GM18502 (cell line): ENCODE data around the gene CRISPLD2.
"Not testable (repeated sequence)": the region's sequence is repeated elsewhere in the genome, so short reads cannot be mapped to it uniquely, and the experiment has no call there.

ENCODE experiments used
- ATAC-seq: cut with Tn5 transposase; IDR thresholded peaks from one replicate; pipeline ENCODE4 v1.9.1; 2021; ENCODE audit warnings: mild to moderate bottlenecking; ENCODE audit not compliant: unreplicated experiment, poor library complexity

The CRISPLD2 gene

DNA sequence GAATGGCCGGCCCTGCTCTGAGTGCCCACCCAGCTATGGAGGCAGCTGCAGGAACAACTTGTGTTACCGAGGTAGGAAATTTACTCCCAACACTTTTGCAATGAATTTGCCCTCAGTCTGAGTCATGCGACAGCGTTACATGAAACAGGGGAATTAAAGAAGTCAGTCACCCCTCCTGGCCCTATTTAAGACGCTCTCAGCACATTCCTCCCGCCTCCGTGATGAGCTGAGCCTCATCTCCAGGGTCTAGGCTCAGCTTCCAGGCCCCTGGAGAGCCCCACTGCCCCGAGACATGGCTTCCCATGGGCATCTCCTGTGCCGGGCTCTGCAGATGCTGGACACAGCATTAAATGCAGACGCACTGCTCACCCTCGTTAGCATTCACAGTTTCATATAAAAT is 35.0 kb downstream of the CRISPLD2 start:
- no peak for ATAC-seq

- ATAC-seq: not testable (repeated sequence)
These were observed 35.8 kb downstream of the CRISPLD2 start for GRCh38 chr16:84855435-84856202.

- ATAC-seq: not testable (repeated sequence)
These were observed 36.4 kb downstream of the CRISPLD2 start for GRCh38 chr16:84856203-84856581.

DNA sequence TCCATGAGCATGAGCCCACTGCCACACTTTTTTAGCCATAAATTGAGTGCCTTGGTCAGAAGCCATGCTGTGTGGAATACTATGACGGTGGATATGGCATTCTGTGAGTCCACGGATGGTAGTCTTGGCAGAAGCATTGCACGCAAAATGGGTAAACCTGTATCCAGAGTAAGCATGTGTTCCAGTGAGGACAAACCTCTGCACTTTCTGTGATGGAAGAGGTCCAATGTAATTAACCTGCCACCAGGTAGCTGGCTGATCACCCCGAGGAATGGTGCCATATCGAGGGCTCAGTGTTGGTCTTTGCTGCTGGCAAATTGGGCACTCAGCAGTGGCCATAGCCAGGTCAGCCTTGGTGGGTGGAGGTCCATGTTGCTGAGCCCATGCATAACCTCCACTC is 37.0 kb downstream of the CRISPLD2 start:
- ATAC-seq: not testable (repeated sequence)

GRCh38 chr16:84859681-84860080 is 39.9 kb downstream of the CRISPLD2 start:
- ATAC-seq: no peak

GRCh38 chr16:84860383-84860782 is 40.6 kb downstream of the CRISPLD2 start:
- no peak for ATAC-seq

GRCh38 chr16:84861671-84862070 is 41.9 kb downstream of the CRISPLD2 start:
- no peak for ATAC-seq

GRCh38 chr16:84862804-84863480 is 43.2 kb downstream of the CRISPLD2 start:
- no peak for ATAC-seq

DNA sequence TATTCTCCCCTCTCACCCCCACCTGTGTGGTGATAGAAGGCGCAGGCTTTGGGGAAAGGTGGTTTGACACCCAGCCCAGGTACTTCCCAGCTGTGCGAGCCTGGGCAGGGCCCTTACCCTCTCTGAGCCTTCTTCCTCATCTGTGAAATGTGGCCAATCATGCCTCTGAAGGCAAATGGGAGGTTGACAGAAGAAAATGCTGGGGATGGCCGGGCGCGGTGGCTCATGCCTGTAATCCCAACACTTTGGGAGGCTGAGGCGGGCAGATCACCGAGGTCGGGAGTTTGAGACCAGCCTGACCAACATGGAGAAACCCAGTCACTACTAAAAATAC is 43.7 kb downstream of the CRISPLD2 start:
- no peak for ATAC-seq

- ATAC-seq: no peak
These were observed 44.7 kb downstream of the CRISPLD2 start for GRCh38 chr16:84864326-84864955.

DNA sequence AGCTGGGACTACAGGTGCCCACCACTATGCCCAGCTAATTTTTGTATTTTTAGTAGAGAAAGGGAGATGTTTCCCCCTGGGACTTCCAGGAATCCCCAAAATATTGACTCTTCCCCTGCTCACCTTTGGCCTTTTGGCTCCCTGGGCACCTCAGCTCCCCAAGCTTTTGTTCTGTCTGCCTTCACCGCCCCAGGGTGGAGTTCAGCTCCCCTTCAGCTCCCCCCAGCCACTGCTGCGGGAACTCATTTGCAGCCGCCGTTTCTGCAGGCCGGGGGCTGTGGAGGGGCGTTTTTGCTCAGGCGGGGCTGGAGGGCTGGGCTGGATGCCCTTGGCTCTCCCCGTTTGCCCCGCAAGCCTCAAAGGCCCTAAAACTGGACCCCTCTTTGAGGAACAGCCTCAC is 47.9 kb downstream of the CRISPLD2 start:
- no peak for ATAC-seq

DNA sequence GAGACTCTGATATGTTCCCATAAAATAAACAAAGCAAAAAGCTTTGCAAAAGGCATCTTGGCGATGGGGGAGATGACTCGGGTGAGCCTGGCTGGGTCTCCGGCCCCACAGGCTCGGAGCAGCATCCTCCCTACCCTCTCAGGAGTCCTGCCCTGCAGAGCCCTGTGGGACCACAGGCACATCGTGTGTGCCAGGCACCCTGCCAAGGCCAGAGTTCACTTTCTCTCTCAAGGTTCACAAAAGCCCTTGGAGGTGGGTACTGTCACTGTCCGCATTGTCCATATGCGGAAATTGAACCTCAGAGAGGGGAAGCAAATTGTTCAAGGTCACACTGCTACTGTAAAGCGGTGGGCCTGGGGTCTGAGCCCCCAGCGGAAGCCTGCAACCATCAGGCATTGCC is 48.5 kb downstream of the CRISPLD2 start:
- no peak for ATAC-seq

DNA sequence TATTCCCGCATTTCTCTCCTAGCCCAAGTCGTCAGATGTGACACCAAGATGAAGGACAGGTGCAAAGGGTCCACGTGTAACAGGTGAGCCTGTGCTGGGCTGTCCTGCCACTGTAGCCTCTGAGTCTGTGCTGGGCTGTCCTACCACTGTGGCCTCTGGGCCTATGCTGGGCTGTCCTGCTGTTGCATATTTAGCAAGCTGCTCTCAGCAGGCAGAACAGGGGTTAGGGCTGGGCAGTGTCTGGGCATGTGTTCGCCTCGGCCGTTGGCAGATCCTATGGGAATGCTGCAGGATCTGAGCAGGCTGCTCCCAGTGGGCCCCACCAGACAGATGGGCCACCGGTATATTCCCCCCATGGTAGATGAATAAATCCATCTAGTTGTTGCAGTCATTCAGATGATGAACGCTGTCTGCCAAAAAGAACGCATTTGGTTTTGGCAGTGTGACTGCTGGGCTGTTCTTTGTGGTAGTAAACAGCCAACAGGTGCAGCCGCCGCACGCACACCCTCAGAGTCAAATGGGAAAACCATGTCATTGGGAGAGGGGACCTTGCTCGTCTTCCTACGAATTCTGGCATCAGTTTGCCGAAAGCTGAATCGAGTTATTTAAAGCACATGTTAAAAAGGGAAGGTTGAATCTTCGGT is 49.2 kb downstream of the CRISPLD2 start:
- ATAC-seq: no peak

- ATAC-seq: no peak
These were observed 49.7 kb downstream of the CRISPLD2 start for GRCh38 chr16:84869473-84869845.

DNA sequence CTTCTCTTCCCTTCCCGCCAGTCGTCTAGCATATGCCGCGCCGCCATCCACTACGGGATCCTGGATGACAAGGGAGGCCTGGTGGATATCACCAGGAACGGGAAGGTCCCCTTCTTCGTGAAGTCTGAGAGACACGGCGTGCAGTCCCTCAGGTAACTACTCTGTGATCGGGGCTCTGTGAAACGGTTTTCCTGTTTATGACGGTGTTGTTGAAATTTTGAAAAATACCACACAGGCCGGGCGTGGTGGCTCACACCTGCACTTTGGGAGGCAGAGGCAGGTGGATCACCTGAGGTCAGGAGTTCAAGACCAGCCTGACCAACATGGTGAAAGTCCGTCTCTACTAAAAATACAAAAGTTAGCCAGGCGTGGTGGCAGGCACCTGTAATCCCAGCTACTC is 53.2 kb downstream of the CRISPLD2 start:
- not testable (repeated sequence) for ATAC-seq

DNA sequence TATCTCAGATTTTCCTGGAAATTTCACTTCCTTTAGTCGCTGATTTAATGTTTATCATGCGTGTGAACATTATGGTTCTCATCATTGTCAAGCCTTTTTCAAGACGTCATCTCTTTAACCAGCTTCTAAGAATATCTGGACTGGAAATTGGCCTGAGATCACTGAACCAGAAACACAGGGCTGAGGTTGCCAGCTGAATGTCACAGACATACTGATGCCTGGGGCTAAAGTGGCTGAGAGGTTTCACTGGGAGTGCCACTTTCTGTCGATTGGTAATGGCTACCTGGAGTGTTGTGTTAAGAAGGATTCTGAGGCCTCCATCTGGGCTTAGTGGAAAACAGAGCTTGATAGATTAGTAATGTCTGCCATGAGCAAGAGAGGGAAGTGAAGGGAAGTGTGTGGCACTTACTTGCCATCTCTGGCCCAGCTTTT is 54.2 kb downstream of the CRISPLD2 start:
- ATAC-seq: no peak

- ATAC-seq: no peak
These were observed 54.8 kb downstream of the CRISPLD2 start for GRCh38 chr16:84874553-84874952.

DNA sequence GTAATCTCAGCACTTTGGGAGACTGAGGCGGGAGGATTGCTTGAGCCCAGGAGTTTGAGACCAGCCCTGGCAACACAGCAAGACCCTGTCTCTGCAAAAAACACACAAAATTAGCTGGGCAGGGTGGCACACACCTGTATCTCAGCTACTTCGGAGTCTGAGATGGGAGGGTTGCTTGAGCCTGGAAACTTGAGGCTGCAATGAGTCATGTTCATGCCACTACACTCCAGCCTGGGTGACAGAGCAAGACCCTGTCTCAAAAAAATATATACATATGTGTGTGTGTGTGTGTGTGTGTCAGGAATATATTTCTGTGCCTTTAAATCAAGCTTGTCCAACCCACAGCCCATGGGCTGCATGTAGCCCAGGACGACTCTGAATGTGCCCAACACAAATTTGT is 55.2 kb downstream of the CRISPLD2 start:
- no peak for ATAC-seq

DNA sequence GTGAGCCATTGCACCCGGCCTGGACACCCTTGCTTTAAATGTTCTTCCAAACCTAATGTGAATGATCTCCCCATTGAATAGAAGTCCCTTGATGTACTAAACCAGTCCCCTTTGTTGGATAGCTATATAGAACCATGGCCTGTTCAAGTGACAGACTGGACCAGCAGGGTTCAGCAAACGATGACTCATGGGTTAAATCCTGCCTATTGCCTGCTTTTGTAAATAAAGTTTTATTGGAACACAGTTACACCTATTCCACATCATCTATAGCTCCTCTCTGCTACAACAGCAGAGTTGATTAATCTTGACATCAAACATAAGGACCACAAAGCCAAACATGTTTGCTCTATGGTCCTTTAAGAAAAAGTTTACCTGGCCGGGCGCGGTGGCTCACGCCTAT is 56.1 kb downstream of the CRISPLD2 start:
- ATAC-seq: no peak

DNA sequence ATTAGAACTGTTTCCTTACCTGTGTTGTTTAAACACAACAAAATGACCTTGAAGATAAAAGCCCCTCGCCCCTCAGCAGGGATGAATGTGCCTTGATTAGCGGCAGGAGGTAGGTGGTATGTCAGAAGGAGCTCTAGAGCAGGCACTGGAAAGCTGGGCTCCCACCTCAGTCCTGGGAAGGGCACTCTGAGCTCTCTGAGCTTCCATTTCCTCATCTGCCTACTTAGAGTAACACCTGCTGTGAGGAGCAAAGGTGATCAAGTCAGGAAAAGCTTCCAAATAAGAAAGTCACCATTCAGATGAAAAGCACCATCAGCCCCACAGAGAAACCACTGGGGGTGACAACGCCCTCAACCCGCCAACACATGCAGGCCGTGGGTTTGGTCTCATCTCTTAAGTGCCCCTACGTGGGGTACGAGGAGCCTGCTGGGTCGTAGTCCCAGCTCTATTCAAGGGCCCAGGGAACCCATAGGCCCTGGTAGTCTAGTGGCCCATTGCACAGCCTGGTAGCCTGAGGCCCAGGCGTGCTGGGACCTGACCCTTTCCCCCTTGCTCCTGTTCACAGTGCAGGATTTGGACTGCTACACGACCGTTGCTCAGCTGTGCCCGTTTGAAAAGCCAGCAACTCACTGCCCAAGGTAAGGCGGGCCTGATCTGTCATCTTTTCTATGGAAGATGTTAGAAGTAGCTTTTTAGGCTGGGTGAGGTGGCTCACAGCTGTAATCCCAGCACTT is 57.3 kb downstream of the CRISPLD2 start:
- ATAC-seq: no peak
